Activated naive CD8-positive, alpha-beta T cell treated with anti-CD3 and anti-CD28 coated beads, Interleukin-2, amount 50 U/mL, for 24 hours (primary cell): ENCODE data around the gene SYCE3.
A peak's percentile ranks its signal among the peaks of the same experiment; 100 is the strongest.

ENCODE experiments used
- ATAC-seq: fragments of 150-1000 bp; cut with Tn5 transposase; one replicate; pipeline ENCODE4 v1.10.0; 2021
- DNase-seq: peaks from one replicate; pipeline ENCODE4 v3.0.0; 2021
- H3K27ac Mint-ChIP-seq: one replicate; pipeline ENCODE4 v1.8.0; 2021; ENCODE audit warnings: mild to moderate bottlenecking, mixed read lengths
- H3K27me3 Mint-ChIP-seq: one replicate; pipeline ENCODE4 v1.8.0; 2021; ENCODE audit warnings: mixed read lengths
- H3K36me3 Mint-ChIP-seq: one replicate; pipeline ENCODE4 v1.8.0; 2021; ENCODE audit warnings: low read depth, mixed read lengths
- H3K4me1 Mint-ChIP-seq: one replicate; pipeline ENCODE4 v1.8.0; 2021; ENCODE audit warnings: mixed read lengths
- H3K4me3 Mint-ChIP-seq: one replicate; pipeline ENCODE4 v1.8.0; 2021; ENCODE audit warnings: mild to moderate bottlenecking, moderate library complexity, mixed read lengths
- H3K9me3 Mint-ChIP-seq: one replicate; pipeline ENCODE4 v1.8.0; 2021; ENCODE audit warnings: mixed read lengths

Gene SYCE3

DNA sequence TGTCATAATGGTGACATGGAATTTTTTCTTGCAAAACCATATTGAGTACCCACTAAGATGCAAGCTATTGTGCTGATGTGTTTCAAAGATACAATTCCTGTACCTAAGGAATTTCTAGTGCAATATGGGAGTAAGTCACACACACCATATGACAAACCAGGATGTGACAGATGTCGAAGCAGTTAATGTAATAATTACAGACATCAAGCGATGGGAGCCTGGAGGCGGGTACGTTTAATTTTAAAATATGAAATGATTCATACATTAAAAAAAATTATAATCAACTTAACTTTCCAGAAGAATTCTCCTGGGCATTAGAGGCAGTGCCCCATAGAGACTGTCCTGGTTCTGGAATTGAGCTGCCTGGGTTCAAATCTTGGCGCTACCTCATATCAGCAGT is 6.0 kb downstream of the SYCE3 start:
- Mint-ChIP-seq H3K36me3 (no peaks in the 10 kb centered on the region), H3K4me1 (peaks cover 7% of the 10 kb centered on the region), H3K9me3 (no peaks in the 10 kb centered on the region), H3K27ac (no peak overlapping the region), H3K27me3 (peaks cover 2% of the 10 kb centered on the region), H3K4me3 (no peak overlapping the region)
- no peak for DNase-seq
- ATAC-seq, result no peak

DNA sequence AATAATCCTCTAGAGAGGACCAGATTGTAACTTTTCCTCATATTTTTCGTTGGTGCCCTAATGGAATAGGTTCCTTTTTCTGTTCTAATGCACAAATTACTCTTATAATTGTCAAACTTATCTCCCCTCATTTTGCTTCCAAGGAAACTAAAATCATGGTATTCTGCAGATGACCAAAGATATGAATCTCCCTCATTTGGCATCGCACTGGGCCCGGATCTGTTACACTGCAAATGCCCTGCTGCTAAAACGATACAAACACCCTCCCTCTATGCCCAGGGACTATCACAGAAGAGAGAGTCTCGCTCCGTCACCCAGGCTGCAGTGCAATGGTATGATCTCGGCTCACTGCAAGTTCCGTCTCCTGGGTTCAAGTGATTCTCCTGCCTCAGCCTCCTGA is 9.4 kb downstream of the SYCE3 start:
- Mint-ChIP-seq H3K4me1 (peaks cover 14% of the 10 kb centered on the region), H3K27ac (no peak overlapping the region), H3K9me3 (no peaks in the 10 kb centered on the region), H3K4me3 (no peak overlapping the region), H3K36me3 (no peaks in the 10 kb centered on the region), H3K27me3 (no peaks in the 10 kb centered on the region)
- ATAC-seq (no peak), DNase-seq (no peak)

DNA sequence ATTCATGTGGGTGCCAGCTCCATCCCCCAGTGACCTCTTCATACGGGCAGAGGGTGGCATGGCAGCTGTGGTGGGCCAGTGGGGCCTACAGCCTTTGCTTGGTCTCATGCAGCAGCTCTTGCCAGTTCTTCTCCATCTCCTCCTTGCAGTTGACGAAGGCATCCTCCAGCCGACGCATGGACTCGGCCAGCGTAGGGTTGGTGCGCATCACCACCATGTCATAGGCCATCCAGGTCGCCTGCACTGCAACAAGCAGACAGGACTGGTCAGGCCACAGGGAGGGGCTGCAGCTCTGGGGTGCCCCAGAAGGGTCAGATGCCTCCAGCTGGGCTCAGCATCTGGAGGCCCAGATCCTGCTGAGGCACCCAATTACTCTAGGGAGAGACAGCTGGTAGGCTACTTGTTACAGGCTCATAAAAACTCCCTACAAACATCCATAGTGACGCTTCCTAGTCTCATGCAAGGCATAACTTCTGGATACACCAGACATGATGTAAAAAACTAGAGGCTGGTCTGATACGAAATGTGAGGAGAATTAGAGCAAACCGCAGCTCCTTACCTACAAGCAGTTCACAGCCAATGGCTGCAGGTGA is 11.5 kb downstream of the SYCE3 start:
- Mint-ChIP-seq H3K4me3 (no peak overlapping the region), H3K27ac (no peak overlapping the region), H3K36me3 (no peaks in the 10 kb centered on the region), H3K4me1 (peaks cover 18% of the 10 kb centered on the region), H3K9me3 (no peaks in the 10 kb centered on the region), H3K27me3 (no peaks in the 10 kb centered on the region)
- no peak for DNase-seq
- no peak for ATAC-seq

DNA sequence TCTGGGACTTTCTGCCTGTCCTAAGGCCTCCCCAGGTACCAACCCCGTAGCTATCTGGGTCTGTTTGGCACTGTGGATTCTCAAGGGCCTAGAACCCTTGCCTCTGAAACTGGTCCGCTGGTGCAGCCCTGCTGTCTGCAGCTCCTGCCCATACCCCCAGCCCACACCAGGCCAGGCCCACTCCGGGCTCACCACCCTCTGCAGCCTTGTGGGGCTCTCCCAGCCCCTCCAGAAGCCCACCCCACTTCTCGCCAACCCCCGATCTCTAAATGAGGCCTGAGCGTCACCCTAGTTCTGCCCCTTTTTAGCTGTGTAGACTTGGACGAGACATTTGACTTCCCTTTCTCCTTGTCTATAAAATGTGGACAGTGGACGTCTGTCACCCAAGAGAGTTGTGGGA is 12.3 kb downstream of the SYCE3 start:
- peaks cover 27% of the 10 kb centered on the region for H3K4me1 Mint-ChIP-seq
- no peaks in the 10 kb centered on the region for H3K27me3 Mint-ChIP-seq
- H3K27ac Mint-ChIP-seq, result peak overlapping the region; percentile 71
- no peaks in the 10 kb centered on the region for H3K9me3 Mint-ChIP-seq
- no peaks in the 10 kb centered on the region for H3K36me3 Mint-ChIP-seq
- H3K4me3 Mint-ChIP-seq, result peak overlapping the region; percentile 70
- no peak for DNase-seq
- ATAC-seq, result no peak

DNA sequence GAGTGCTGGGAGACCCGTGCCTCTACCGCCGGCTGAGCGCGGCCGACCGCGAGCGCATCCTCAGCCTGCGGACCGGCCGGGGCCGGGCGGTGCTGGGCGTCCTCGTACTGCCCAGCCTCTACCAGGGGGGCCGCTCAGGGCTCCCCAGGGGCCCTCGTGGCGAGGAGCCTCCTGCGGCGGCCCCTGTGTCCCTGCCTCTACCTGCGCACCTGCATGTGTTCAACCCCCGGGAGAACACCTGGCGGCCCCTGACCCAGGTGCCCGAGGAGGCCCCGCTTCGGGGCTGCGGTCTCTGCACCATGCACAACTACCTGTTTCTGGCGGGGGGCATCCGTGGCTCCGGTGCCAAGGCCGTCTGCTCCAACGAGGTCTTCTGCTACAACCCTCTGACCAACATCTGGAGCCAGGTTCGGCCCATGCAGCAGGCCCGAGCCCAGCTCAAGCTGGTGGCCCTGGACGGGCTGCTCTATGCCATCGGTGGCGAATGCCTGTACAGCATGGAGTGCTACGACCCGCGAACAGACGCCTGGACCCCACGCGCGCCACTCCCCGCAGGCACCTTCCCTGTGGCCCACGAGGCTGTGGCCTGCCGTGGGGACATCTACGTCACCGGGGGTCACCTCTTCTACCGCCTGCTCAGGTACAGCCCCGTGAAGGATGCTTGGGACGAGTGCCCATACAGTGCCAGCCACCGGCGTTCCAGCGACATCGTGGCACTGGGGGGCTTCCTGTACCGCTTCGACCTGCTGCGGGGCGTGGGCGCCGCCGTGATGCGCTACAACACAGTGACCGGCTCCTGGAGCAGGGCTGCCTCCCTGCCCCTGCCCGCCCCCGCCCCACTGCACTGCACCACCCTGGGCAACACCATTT is 13.6 kb downstream of the SYCE3 start:
- peak overlapping the region; percentile 71 for H3K27ac Mint-ChIP-seq
- peak; percentile 3 for ATAC-seq
- no peak for DNase-seq
- peak overlapping the region; percentile 77 for H3K4me3 Mint-ChIP-seq
- peaks cover 39% of the 10 kb centered on the region for H3K4me1 Mint-ChIP-seq
- H3K27me3 Mint-ChIP-seq, result no peaks in the 10 kb centered on the region
- H3K36me3 Mint-ChIP-seq, result no peaks in the 10 kb centered on the region
- no peaks in the 10 kb centered on the region for H3K9me3 Mint-ChIP-seq

DNA sequence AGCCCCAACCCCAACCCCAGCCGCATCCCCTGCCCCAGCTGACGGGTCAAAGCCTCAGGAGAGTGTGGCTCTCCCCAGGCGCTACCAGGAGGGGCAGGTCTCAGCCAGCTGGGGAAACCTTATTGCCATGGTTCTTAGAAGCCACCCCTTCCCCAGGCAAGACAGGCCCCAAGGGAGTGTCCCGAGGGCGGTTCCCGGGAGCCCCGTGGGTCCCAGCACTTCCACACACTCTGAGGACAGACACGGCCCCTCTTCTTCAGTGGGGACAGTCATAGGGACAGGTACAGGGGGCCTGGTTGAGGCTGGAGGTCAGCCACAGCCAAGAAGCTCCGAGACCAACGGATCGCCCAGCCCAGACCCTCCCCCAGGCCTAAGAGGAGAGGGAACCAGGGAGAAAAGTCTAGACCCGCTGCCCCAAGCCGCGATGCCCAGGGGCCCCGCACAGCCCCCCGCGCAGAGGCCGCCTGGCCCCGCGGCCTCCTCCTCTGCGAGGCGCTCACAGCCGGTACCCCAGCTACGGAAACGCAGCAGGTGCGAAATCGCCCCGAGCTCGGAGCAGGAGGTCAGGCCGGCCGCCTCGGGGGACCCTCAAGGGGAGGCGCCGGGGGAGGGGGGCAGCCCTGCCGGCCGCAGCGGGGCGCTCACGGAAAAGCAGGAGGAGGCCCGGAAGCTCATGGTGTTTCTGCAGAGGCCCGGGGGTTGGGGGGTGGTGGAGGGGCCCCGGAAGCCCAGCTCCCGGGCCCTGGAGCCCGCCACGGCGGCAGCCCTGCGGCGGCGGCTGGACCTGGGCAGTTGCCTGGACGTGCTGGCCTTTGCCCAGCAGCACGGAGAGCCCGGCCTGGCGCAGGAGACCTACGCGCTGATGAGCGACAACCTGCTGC is 14.4 kb downstream of the SYCE3 start:
- Mint-ChIP-seq H3K36me3 (no peaks in the 10 kb centered on the region), H3K4me3 (peak overlapping the region; percentile 70), H3K4me1 (peaks cover 43% of the 10 kb centered on the region), H3K27ac (peak overlapping the region; percentile 70), H3K9me3 (no peaks in the 10 kb centered on the region), H3K27me3 (no peaks in the 10 kb centered on the region)
- DNase-seq (peak; percentile 69), ATAC-seq (peak; percentile 18)

DNA sequence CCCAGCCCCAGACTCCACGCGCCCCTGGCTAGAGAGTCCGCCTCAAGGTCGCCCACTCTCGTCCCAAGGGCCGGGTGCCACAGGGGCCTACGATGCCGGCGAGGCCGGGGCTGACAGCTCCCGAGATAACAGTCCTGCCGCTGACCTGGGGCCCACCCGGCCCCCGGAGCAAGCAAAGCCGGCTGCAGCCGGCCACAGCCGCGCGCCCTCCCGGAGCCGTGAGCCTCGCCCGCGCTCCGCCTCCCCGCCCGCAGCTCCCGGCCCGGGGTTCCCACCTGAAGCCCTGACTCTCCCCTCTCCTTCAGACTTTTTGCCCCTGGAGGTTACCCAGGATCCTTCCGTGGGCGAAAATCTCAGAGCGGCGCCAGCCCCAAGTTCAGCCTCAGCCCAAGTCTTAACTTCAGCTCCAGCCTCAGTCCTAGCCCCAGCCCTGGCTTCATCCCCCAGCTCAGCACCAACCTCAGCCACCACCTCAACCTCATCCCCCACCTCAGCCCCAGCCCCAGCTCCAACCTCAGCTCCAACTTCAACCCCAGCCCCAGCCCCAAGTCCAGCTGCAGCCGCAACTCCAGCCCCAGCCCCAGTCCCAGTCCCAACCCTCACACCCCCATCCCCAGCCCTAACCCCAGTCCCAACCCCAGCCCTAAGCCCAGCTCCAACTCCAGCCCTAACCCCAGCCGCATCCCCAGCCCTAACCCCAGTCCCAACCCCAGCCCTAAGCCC is 15.3 kb downstream of the SYCE3 start:
- Mint-ChIP-seq H3K4me1 (peaks cover 46% of the 10 kb centered on the region), H3K27ac (no peak overlapping the region), H3K9me3 (peaks cover 3% of the 10 kb centered on the region), H3K36me3 (peaks cover 3% of the 10 kb centered on the region), H3K4me3 (no peak overlapping the region), H3K27me3 (no peaks in the 10 kb centered on the region)
- ATAC-seq (no peak), DNase-seq (no peak)

DNA sequence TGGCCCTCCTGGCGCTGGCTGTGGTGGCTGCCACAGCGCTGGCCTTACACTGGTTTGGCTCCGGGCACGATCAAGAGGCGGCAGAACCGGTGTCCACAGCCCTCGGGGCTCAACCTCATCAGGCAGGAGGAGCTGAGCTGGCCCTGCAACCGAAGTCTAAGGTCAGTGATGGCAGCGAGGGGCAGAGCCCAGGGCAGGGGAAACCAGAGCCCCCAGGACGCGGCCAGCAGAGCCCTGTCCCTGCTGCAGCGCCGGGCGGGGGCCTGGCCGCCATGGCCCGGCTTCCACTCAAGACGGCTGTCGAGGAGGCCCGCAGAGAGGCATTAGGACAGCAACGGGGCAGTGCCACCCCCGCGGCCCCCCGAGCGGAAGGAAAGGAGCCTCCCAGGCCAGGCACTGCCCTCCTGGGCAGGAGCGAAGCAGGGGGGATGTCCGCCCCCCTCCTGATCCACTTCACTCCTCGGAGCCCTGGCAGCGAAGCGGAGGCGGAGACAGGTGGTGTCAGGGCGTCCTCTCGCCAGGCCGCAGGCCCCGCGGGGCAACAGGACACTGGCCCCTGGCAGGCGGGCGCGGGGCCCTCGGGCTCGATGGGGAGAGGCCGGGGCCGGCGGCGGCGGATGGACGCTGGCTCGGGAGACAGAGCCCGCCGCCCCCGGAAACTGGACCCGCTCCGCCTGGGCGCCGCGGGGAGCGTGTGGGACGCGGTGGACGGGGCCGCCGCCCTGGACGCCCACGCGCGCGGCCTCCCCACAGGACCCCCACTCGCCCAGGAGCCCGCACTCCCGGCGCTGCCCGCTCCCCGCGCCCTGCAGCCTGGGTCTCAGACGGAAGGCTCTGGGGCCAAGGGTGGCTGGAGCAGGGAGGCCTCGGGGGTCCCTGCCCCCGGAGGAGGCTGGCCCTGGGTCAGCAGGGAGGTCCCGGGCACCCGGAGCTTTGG is 16.1 kb downstream of the SYCE3 start:
- Mint-ChIP-seq H3K27me3 (no peaks in the 10 kb centered on the region), H3K4me1 (peaks cover 54% of the 10 kb centered on the region), H3K36me3 (peaks cover 7% of the 10 kb centered on the region), H3K9me3 (peaks cover 6% of the 10 kb centered on the region), H3K4me3 (peak overlapping the region; percentile 36), H3K27ac (no peak overlapping the region)
- no peak for DNase-seq
- ATAC-seq, result no peak

DNA sequence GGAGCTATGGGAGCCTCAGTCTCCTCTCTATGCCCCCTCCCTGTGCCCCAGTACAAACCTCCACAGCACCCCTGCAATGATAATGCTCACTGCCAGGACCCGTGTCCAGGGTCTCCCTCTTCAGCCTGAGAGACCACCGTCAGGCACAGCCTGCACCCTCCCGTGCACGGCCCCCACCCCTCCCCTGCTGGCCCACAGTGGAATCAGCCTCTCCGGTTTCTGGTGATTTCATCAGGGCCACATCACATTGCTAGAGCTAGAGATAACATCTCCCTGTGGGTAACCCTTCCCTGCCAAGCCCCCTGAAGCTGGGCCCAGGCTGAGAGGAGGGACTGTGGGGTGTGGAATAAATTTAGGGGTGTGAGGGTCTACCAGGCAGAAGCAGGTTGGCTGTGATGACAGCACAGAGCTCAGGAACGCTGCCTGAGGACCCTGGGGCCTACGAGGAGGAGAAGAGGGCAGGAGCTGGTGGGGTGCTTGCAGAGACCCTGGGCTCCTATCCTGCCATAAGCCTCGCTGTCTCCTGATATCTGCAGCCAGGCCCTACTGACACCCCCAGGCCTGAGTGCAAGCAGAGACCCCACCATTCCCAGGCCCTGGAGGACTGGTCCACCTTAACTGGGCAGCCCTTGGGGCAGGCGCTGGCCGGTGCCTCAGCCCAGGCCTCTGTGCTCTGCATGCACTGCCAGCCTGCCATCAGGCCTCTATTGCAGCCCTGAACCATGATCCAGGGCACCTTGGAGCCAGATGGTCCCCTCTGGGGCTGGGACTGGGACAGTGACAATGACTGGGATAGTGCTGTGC is 17.0 kb downstream of the SYCE3 start, which contains the start of gene KLHDC7B:
Gene KLHDC7B, plus strand, starts transcription at position 378 of the 804 bp plus-strand sequence. Its CDS starts 345 bp downstream, at position 723.
- no peaks in the 10 kb centered on the region for H3K27me3 Mint-ChIP-seq
- peaks cover 6% of the 10 kb centered on the region for H3K9me3 Mint-ChIP-seq
- H3K4me1 Mint-ChIP-seq, result peaks cover 61% of the 10 kb centered on the region
- DNase-seq (no peak), ATAC-seq (peak; percentile 15)
- peak within 1 kb of the TSS; percentile 55 for H3K4me3 Mint-ChIP-seq
- H3K27ac Mint-ChIP-seq, result peak within 1 kb of the TSS; percentile 73
- peaks cover 8% of the 10 kb centered on the region for H3K36me3 Mint-ChIP-seq

DNA sequence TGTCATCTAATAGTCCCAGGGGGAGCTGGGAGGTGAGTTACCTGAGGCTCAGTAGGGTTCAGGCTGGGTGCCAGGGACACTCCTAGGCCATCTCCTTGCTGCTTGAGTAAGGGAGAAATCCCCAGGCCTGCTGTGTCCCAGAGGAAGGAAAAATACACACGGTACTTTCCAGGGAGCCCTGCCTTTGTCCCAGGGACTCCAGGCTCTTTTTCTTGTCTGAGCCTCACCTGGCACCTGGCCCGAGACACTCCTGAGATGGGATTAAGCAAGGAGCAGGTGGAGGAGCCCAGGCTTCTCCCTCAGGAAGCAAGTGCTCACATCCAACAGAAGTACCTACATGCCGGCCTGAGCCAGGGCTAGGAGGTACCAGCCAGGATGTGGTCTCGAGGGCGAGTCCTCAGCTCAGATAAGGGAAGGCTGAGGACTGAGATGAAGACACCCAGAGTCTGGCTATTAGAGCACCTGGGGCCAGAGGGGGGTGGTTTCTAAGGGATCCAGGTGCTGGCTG is 17.9 kb downstream of the SYCE3 start:
- H3K36me3 Mint-ChIP-seq, result peaks cover 8% of the 10 kb centered on the region
- H3K4me1 Mint-ChIP-seq, result peaks cover 61% of the 10 kb centered on the region

DNA sequence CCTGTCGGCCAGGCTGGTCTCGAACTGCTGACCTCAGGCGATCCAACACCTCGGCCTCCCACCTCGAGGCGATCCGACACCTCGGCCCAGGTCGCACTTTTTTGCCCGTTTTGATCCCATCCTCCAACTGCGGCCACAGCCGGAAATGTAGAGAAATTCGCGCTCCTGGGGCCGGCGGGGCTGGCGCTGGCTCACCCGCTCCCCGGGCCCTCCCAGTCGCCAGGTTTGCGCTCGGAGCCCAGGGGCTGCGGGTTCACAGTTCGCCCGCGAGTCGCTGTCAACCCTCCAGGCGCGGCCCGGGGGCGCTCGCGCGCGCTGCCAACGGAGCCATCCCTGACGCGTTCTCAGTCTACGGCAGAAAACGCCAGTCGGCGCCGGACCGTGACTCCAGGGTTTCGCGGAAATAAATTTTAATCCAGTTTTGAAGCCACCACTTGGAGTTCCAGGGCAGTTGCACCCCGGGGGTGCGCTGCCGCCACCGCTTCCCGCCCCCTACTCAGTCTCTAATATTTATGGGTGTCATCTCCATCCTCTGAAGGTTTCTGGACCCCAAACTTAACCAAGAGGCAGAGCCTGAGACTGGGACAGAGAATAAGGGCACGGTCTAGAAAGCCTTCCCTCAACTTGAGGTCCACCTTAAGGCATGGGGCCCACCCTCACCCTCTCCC is 18.5 kb downstream of the SYCE3 start:
- peaks cover 64% of the 10 kb centered on the region for H3K4me1 Mint-ChIP-seq
- H3K27ac Mint-ChIP-seq, result peak overlapping the region; percentile 73
- ATAC-seq, result peak; percentile 65
- peak overlapping the region; percentile 55 for H3K4me3 Mint-ChIP-seq
- H3K36me3 Mint-ChIP-seq, result peaks cover 8% of the 10 kb centered on the region
- H3K9me3 Mint-ChIP-seq, result peaks cover 6% of the 10 kb centered on the region
- peak; percentile 89 for DNase-seq
- no peaks in the 10 kb centered on the region for H3K27me3 Mint-ChIP-seq

More for the DNA sequence above, 17.9 kb downstream of the SYCE3 start:
- ATAC-seq, result no peak
- Mint-ChIP-seq H3K27me3 (no peaks in the 10 kb centered on the region), H3K27ac (peak overlapping the region; percentile 73), H3K4me3 (peak overlapping the region; percentile 55), H3K9me3 (peaks cover 6% of the 10 kb centered on the region)
- no peak for DNase-seq

DNA sequence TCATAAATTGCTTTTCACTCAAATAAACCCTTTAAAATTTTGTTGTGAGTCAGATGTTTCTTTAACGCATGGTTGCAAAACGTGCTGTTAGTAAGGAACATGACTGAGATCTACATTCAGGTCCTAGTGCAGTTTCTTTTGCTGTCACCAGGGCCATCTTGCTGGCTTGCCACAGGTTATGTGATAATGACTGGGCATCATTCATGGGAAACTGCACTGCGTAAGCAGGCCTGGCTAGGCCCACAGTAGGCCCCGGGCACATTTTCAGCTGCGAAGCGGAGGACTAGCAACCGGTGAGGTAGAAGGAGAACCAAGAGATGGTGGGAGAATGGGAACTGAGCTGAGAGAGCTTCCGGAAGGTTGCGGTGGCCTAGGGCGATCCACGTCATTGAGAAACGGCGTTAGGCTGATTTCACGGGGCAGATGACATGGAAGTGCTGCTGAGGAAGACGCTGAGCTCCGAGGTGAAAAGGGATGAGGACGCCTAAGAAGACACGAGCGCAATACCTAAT is 20.2 kb downstream of the SYCE3 start:
- H3K9me3 Mint-ChIP-seq, result peaks cover 6% of the 10 kb centered on the region
- H3K36me3 Mint-ChIP-seq, result peaks cover 8% of the 10 kb centered on the region
- DNase-seq, result no peak
- H3K4me1 Mint-ChIP-seq, result peaks cover 74% of the 10 kb centered on the region
- H3K27me3 Mint-ChIP-seq, result no peaks in the 10 kb centered on the region
- no peak for ATAC-seq
- H3K4me3 Mint-ChIP-seq, result peak overlapping the region; percentile 21
- H3K27ac Mint-ChIP-seq, result peak overlapping the region; percentile 90
